Epidermal melanocyte (primary cell): Measurements from ENCODE around the gene IRGQ.
"Not testable (repeated sequence)": the region's sequence is repeated elsewhere in the genome, so short reads cannot be mapped to it uniquely, and the experiment has no call there.

Experiments
- DNase-seq: peaks from one replicate; pipeline ENCODE4 v3.0.0; 2011; ENCODE audit warnings: low spot score; ENCODE audit not compliant: insufficient read length

IRGQ gene

GRCh38 chr19:43624933-43625332 lies 29.0 kb upstream of the IRGQ start:
- no peak for DNase-seq

GRCh38 chr19:43623889-43624670 lies 28.1 kb upstream of the IRGQ start:
- DNase-seq = no peak

DNA sequence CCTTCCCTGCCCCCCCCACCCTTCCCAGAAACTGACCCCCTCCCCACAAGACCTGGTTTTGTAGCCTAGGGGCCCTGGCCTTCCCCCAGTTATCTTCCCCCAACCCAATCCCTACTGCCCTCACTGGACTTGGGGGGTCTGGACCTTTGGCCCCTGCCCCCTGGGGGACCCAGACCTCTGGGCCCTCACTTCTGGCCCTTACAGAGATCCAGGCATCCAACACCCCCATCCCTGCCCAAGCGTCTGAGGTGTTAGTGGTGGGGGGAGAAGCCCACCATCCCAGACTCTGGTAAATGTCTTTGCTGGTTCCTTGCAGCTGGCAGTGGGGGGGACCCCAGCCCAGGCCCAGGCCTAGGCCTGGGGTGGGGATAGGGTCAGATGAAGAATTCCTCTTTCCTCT lies 27.0 kb upstream of the IRGQ start:
- DNase-seq = no peak

DNA sequence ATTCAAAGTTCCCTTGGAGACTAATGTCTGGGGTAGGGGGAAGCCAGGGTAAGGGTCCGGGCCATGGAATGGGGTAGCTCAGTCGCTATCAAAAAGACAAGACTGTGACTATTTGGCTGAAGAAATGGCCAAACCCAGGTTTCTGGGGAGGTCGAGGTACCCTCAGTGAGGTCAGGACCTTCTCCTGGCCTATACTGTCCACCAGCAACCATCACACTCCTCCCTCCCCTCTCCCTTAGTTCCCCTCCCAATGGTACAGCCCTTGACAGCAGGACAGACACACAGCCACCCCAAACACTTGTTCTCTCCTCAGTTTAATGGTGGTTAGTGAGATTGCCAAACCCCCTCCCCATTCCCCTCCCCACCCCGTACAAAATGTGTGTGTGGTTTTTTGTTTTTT lies 26.1 kb upstream of the IRGQ start:
- DNase-seq = no peak

- no peak for DNase-seq
Observed at GRCh38 chr19:43620061-43621001, 24.4 kb upstream of the IRGQ start.

DNA sequence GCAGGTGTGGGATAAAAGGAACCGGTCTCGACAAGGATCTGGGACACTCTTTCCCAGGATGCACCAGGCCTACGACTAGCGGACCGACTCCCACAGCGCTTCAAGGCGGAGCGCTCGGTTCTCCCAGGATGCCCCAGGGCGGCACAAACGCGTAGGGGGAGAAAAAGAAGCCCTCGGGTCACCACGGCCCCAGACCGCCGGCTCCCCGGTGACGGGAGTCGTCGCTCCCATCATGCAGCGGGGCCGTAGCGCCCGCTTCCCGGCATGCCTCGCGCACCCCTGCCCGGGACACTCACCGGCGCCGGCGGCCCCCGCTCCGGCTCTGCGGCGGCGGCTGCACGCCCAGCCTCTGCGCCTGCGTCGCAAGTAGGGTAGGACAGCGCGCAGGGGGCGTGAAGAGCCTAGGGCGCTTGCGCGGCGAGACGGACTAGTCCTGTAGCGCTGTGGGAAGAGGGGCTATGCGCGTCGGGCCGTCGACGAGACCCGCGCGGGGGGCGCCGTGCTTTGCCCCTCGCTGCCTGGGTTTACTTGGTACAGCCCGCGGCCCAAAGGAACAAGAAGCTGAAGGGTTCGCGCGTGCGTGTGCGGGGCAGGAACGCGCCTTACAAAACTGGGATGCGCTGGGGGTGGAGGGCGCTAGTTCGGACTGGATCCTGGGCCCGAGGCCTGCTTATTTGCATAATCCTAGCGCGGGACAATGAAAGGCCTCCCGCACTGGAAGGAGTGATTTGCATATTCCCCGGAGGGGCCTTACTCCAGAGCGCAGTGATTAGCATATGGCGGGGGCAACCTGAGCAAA lies 23.5 kb upstream of the IRGQ start, which contains the start of gene ZNF428:
Gene ZNF428, minus strand, starts transcription at position 368 of the 799 bp plus-strand sequence. CDS start 5,325 bp downstream, outside the sequence.
- peak; percentile 88 for DNase-seq

- no peak for DNase-seq
Observed at GRCh38 chr19:43618921-43619261, 23.0 kb upstream of the IRGQ start.

- no peak for DNase-seq
Observed at GRCh38 chr19:43616954-43617353, 21.0 kb upstream of the IRGQ start.

GRCh38 chr19:43616306-43616705 lies 20.4 kb upstream of the IRGQ start:
- DNase-seq = no peak

DNA sequence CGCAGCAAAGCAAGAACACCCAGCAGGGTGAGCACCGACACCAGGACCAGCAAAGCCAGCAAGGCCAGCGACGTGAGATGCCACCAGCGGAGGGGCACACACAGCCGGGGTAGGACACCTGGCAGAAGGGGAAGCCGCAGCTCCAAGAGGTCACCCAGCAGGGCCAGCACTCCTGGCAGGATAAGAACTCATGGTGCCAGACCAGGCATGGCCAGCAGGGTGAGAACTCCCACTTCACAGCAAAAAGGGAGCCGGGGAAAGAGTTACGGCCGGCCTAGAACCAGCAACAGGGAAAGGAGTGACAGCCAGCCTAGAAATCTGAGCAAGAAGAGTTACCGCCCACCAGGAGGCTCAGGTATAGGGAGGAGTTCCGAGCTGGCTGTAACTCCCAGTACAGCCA lies 16.4 kb upstream of the IRGQ start:
- no peak for DNase-seq

- no peak for DNase-seq
Observed at GRCh38 chr19:43611788-43612187, 15.9 kb upstream of the IRGQ start, which contains the start of gene SRRM5. Gene SRRM5 (plus strand): TSS chr19:43612088. CDS start chr19:43612122, 34 bp downstream.

- DNase-seq = no peak
Observed at GRCh38 chr19:43610493-43610892, 14.6 kb upstream of the IRGQ start.

DNA sequence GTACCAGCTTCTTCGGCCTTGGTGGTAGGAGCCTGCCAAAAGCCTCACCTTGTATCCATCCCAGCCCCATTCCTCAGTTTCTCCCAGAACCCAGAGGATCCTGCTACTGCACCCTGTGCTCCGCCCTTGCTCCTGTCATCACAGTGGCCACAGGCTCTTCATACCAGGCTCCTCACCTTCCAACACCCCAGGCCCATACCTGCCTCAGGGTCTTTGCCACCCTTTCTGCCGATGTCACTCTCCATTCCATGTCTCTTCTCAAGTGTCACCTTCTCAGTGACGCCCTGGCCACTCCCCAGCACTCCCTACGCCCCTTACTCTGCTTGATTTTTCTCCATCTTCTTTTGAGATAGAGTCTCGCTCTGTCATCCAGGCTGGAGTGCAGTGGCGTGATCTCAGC lies 13.9 kb upstream of the IRGQ start:
- no peak for DNase-seq

DNA sequence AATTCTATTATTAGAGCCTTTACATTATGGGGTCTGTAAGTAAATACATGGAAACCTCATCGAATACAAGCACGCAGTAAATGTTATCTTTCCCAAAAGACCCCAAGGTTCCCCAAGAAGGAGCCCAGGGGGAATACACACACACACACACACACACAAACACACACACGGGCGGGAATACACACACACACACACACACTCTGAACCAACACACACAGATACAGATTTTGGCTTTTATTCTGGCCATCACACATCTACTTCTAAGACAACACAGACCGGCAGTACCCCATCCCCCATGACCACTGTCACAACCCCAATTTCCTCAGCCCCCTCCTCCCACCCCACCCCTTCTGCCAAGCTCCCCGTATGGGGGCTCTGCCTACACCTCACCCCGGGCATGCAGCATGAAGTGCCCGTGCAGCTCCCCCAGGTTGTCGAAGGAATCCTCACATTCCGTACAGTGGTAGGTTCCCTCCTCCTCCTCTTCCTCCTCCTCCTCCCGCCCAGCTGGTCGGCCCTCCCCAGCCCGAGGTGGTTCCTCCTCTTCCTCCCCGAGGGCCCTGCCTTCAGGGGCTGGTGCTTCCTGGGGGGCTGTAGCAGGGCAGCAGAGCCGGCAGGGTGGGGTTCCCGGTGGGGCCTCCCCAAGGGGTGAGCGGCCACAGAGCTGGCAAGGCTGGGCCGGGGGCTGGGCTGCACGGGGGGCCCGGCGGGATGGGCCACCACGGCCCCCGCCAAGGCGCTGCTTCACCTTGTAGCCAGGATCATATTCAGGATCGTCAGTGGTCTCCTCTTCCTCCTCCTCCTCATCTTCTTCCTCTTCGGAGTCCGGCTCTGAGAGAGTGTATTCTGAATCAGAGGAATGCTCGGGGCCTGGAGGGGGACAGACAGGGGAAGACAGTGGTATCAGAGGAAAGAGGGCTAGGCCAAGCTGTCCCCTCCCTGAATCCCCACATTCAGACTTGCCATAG lies 11.6 kb upstream of the IRGQ start:
- DNase-seq = no peak

- no peak for DNase-seq
Observed at GRCh38 chr19:43606569-43607229, 10.8 kb upstream of the IRGQ start.

DNA sequence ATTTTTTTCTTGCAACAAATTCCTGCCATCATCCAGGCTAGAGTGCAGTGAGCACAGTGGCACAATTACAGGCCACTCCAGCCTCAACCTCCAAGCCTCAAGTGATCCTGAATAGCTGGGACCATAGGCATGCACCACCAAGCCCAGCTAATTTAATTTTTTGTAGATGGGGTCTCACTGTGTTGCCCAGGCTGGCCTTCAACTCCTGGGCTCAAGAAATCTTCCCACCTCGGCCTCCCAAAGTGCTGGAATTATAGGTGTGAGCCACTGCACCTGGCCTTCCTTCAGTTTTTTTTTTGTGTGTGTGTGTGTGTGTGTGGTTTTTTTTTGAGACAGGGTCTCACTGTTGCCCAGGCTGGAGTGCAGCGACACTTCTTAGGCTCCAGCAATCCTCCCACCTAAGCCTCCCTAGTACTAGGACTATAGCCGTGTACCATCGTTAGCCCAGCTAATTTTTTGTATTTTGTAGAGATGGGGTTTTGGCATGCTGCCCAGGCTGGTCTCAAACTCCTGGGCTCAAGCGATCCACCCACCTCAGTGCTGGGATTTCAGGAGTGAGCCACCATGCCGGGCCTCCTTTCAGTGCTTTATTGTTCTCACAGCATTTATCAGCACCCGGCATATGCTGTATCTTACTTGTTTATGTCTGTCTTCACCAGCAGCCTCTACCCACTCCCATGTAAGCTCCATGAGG lies 10.1 kb upstream of the IRGQ start:
- no peak for DNase-seq

- not testable (repeated sequence) for DNase-seq
Observed at GRCh38 chr19:43600326-43600725, 4.4 kb upstream of the IRGQ start.

- DNase-seq = no peak
Observed at GRCh38 chr19:43599635-43600295, 3.8 kb upstream of the IRGQ start.
